Esophagus squamous epithelium (tissue), 4 donors: ENCODE results near the gene LPXN.

ENCODE experiments used
- POLR2A ChIP-seq, 4 donors: fragments of 450-650 bp; IDR thresholded peaks; one replicate each; pipeline ENCODE4 v1.6.1; 2017; ENCODE audit warnings: antibody characterized with exemption in 4 of 4, mild to moderate bottlenecking in 4 of 4, moderate library complexity in 3 of 4
- TF ChIP-seq, protein P1 (sequence below), 6 experiments: fragments of 450-650 bp in 4 of 6; fragments of 200-600 bp in 2 of 6; sonication (generic) in 2 of 6; IDR thresholded peaks; one replicate each; pipeline ENCODE4 v1.5.1; 2016 to 2019; ENCODE audit warnings: antibody characterized with exemption in 6 of 6, mild to moderate bottlenecking in 4 of 6, moderate library complexity in 4 of 6

DNA sequence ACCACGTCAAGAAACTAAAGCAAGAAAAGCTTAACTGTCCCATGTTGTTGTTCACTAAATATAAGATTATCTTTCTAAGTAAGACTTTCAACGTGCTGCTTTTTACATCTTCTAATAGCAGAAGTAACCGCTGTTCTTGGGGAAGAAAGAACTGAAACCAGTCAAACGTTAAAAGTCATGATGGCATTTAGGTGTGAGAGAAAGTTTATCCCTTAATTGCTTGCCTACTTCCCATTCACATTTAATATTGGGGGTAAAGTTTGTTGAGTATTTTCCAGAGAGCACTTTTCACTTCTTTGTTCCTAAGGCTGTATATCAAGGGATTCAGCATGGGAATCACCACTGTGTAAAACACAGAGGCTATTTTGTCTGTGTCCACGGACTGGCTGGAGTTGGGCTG lies 68.7 kb downstream of the LPXN start:
- TF ChIP-seq, protein P1, sequence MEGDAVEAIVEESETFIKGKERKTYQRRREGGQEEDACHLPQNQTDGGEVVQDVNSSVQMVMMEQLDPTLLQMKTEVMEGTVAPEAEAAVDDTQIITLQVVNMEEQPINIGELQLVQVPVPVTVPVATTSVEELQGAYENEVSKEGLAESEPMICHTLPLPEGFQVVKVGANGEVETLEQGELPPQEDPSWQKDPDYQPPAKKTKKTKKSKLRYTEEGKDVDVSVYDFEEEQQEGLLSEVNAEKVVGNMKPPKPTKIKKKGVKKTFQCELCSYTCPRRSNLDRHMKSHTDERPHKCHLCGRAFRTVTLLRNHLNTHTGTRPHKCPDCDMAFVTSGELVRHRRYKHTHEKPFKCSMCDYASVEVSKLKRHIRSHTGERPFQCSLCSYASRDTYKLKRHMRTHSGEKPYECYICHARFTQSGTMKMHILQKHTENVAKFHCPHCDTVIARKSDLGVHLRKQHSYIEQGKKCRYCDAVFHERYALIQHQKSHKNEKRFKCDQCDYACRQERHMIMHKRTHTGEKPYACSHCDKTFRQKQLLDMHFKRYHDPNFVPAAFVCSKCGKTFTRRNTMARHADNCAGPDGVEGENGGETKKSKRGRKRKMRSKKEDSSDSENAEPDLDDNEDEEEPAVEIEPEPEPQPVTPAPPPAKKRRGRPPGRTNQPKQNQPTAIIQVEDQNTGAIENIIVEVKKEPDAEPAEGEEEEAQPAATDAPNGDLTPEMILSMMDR (IDR thresholded peaks at IDR 0.05), result no peak
- no peak for TF ChIP-seq POLR2A (IDR thresholded peaks at IDR 0.05)
